Adrenal gland (tissue), 5 donors: ENCODE data around the gene ZRANB3.

ENCODE experiments used
- CTCF ChIP-seq, 6 experiments: fragments of 450-650 bp in 4 of 6; fragments of 200-600 bp in 2 of 6; sonication (generic) in 1 of 6; IDR thresholded peaks; 1 replicate in 5 of 6; 2 replicates in 1 of 6; pipeline versions ENCODE4 v1.5.1 to v1.8.0; 2016 to 2021; ENCODE audit warnings: antibody characterized with exemption in 6 of 6, mild to moderate bottlenecking in 2 of 6, moderate library complexity in 1 of 6
- POLR2A ChIP-seq, 2 donors: fragments of 450-650 bp; IDR thresholded peaks; one replicate each; pipeline ENCODE4 v1.6.1; 2017; ENCODE audit warnings: antibody characterized with exemption in 2 of 2, mild to moderate bottlenecking in 2 of 2, moderate library complexity in 1 of 2
- donor health status: DM: no; HTN: no; CAD: no.

- TF ChIP-seq CTCF (IDR thresholded peaks at IDR 0.05) (no peak), POLR2A (IDR thresholded peaks at IDR 0.05) (no peak)
Measured at GRCh38 chr2:135510577-135510976, 20.4 kb downstream of the ZRANB3 start.
